Stimulated activated naive CD8-positive, alpha-beta T cell treated with anti-CD3 and anti-CD28 coated beads, Interleukin-15, amount 100 ng/mL, for 72 hours (primary cell): ENCODE measurements around the gene HELZ.
"Not testable (repeated sequence)": the region's sequence is repeated elsewhere in the genome, so short reads cannot be mapped to it uniquely, and the experiment has no call there.

Source experiments
- ATAC-seq: fragments of 150-1000 bp; cut with Tn5 transposase; 2 replicates; pipeline ENCODE4 v1.10.0; 2021; ENCODE audit warnings: mild to moderate bottlenecking, moderate library complexity
- DNase-seq, 2 donors: peaks; one replicate each; pipeline ENCODE4 v3.0.0; 2021 to 2022
- H3K27ac Mint-ChIP-seq, 2 donors: one replicate each; pipeline ENCODE4 v1.8.0; 2022; ENCODE audit warnings: mild to moderate bottlenecking in 2 of 2, mixed read lengths in 2 of 2, moderate library complexity in 2 of 2
- H3K27me3 Mint-ChIP-seq: one replicate; pipeline ENCODE4 v1.8.0; 2022; ENCODE audit warnings: mixed read lengths
- H3K4me1 Mint-ChIP-seq: one replicate; pipeline ENCODE4 v1.8.0; 2022; ENCODE audit warnings: mild to moderate bottlenecking, mixed read lengths
- H3K4me3 Mint-ChIP-seq, 2 donors: one replicate each; pipeline ENCODE4 v1.8.0; 2022; ENCODE audit warnings: mild to moderate bottlenecking in 2 of 2, mixed read lengths in 2 of 2, moderate library complexity in 1 of 2
- H3K9me3 Mint-ChIP-seq, 2 donors: one replicate each; pipeline ENCODE4 v1.8.0; 2022; ENCODE audit warnings: mixed read lengths in 2 of 2

HELZ gene

GRCh38 chr17:67115401-67115800, 129.6 kb downstream of the HELZ start:
- peaks cover 11 to 15% of the 10 kb centered on the region in 2 donors for H3K9me3 Mint-ChIP-seq
- peaks cover 5% of the 10 kb centered on the region for H3K4me1 Mint-ChIP-seq
- H3K27ac Mint-ChIP-seq, result no peak overlapping the region
- no peak overlapping the region for H3K4me3 Mint-ChIP-seq
- DNase-seq (no peak), ATAC-seq (no peak)
- no peaks in the 10 kb centered on the region for H3K27me3 Mint-ChIP-seq

GRCh38 chr17:67113486-67113885, 131.5 kb downstream of the HELZ start:
- H3K27ac Mint-ChIP-seq, result no peak overlapping the region
- H3K4me1 Mint-ChIP-seq, result peaks cover 5% of the 10 kb centered on the region
- ATAC-seq (no peak), DNase-seq (no peak)
- no peak overlapping the region for H3K4me3 Mint-ChIP-seq
- no peaks in the 10 kb centered on the region for H3K27me3 Mint-ChIP-seq
- H3K9me3 Mint-ChIP-seq, result peaks cover 11 to 15% of the 10 kb centered on the region in 2 donors

DNA sequence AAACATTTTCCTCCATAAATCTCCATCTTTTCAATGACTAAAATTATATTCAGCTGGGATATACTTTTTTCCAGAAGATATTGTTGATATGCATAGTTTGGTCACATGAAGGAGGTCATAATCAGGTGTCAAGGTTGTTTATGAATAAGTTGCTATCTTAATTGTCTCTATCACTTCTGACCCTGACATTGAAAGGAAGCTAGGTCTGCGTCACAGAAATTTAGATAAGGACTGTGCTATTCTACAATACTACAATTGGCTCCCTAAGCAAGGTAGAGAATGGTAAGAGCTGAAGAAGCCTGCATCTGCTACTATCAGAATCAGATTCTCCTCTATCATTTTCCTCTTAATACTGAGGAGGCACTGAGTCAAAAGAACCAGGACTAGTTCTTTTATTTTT, 133.2 kb downstream of the HELZ start:
- H3K9me3 Mint-ChIP-seq, result peaks cover 11 to 15% of the 10 kb centered on the region in 2 donors
- H3K27ac Mint-ChIP-seq, result no peak overlapping the region
- no peak for ATAC-seq
- peaks cover 5% of the 10 kb centered on the region for H3K4me1 Mint-ChIP-seq
- no peaks in the 10 kb centered on the region for H3K27me3 Mint-ChIP-seq
- no peak for DNase-seq
- H3K4me3 Mint-ChIP-seq, result no peak overlapping the region

DNA sequence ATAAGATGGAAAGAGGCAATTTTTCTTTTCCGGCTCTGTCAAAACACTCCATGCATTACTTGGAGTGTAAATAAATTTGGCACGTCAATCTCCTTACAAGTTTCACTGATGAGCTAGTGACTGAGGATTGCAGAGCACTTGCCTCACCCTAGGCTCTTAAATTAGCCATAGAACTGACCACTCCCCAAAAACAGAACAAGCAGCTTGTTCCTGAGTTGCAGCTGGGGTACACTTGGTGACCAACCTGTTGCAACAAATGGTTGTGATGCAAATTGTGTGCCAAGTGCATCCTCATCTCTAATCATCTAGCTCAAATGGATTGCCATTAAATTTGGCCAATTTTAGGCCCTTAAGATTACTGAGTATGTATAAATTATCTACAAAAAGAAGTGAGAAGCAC, 133.7 kb downstream of the HELZ start:
- Mint-ChIP-seq H3K27ac (no peak overlapping the region), H3K4me3 (no peak overlapping the region), H3K9me3 (peaks cover 7 to 13% of the 10 kb centered on the region in 2 donors), H3K4me1 (peaks cover 5% of the 10 kb centered on the region), H3K27me3 (no peaks in the 10 kb centered on the region)
- DNase-seq (no peak), ATAC-seq (no peak)

DNA sequence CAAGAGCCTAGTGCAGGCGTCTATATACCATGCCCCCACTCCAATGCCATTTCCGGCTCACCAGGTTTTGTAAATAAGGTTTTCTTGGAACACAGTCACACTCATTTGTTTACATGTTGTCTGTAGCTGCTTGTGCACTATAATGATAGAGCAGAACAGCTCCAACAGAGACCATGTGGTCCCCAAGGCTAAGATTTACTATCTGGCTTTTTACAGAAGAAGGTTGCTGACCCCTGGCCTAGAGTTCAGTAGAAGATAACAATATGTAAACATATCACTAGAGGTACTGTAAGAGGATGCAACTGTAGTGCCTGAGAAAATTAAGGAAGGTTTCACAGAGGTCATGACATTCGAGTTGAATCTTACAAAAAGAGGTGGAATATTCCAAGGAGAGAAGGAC, 134.4 kb downstream of the HELZ start:
- ATAC-seq (no peak), DNase-seq (no peak)
- H3K27me3 Mint-ChIP-seq, result no peaks in the 10 kb centered on the region
- no peak overlapping the region for H3K4me3 Mint-ChIP-seq
- peak overlapping the region in 1 of 2 donors; percentile 6 for H3K27ac Mint-ChIP-seq
- H3K9me3 Mint-ChIP-seq, result peaks cover 0 to 7% of the 10 kb centered on the region in 2 donors
- peaks cover under 1% of the 10 kb centered on the region for H3K4me1 Mint-ChIP-seq

- no peaks in the 10 kb centered on the region for H3K9me3 Mint-ChIP-seq
- H3K27me3 Mint-ChIP-seq, result no peaks in the 10 kb centered on the region
- H3K4me3 Mint-ChIP-seq, result no peak overlapping the region
- peak overlapping the region in 1 of 2 donors; percentile 32 for H3K27ac Mint-ChIP-seq
- ATAC-seq, result no peak
- peaks cover 11% of the 10 kb centered on the region for H3K4me1 Mint-ChIP-seq
- DNase-seq, result no peak
Observed at GRCh38 chr17:67109111-67109510, 135.9 kb downstream of the HELZ start.

- no peak overlapping the region for H3K4me3 Mint-ChIP-seq
- no peaks in the 10 kb centered on the region for H3K27me3 Mint-ChIP-seq
- no peaks in the 10 kb centered on the region for H3K9me3 Mint-ChIP-seq
- no peak overlapping the region for H3K27ac Mint-ChIP-seq
- H3K4me1 Mint-ChIP-seq, result peaks cover 17% of the 10 kb centered on the region
- no peak for ATAC-seq
- DNase-seq, result no peak
Observed at GRCh38 chr17:67107811-67108775, 136.9 kb downstream of the HELZ start.

- Mint-ChIP-seq H3K9me3 (no peaks in the 10 kb centered on the region), H3K4me3 (no peak overlapping the region), H3K4me1 (peaks cover 17% of the 10 kb centered on the region), H3K27me3 (no peaks in the 10 kb centered on the region), H3K27ac (no peak overlapping the region)
- no peak for DNase-seq
- no peak for ATAC-seq
Observed at GRCh38 chr17:67107171-67107570, 137.8 kb downstream of the HELZ start.

DNA sequence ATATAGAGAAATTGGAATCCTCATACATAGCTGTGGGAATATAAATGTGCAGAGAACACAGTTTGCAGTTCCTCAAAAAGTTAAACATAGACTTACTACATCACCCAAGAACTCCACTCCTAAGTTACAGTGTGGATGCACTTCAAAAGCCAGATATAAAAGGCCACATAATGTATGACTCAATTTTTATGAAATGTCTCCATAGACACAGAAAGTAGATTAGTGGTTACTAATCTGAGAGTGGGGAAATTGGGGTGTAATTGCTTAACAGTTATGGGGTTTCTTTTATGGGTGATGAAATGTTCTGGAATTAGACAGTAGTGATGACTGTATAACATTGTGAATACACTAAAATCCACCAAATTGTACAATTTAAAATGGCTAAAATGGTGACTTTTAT, 139.8 kb downstream of the HELZ start:
- Mint-ChIP-seq H3K27me3 (no peaks in the 10 kb centered on the region), H3K9me3 (no peaks in the 10 kb centered on the region), H3K27ac (no peak overlapping the region), H3K4me1 (peaks cover 29% of the 10 kb centered on the region), H3K4me3 (no peak overlapping the region)
- no peak for DNase-seq
- peak; percentile 83 for ATAC-seq

- not testable (repeated sequence) for H3K9me3 Mint-ChIP-seq, H3K27me3 Mint-ChIP-seq, H3K27ac Mint-ChIP-seq, H3K4me3 Mint-ChIP-seq, DNase-seq, ATAC-seq
- H3K4me1 Mint-ChIP-seq, result peaks cover 29% of the 10 kb centered on the region
Observed at GRCh38 chr17:67104641-67105040, 140.4 kb downstream of the HELZ start.

DNA sequence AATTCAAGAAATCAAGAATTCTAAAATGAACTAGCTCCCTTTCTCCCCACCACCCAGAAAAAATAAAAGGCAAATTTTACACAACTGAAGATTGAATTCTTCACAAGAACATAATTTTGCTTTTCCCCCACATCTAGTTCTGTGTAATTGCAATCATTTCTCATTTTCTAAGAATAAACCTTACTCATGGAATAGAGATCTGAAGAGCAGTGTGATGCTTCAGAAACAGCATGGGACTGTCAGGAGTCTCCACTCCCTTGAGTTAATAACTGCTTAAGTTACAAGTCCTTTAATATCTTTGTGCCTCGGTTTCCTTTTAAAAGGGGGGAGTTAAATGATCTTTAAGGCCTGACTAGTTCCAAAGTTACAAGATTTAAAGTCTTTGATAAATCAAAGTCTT, 147.0 kb downstream of the HELZ start:
- Mint-ChIP-seq H3K4me1 (peaks cover 45% of the 10 kb centered on the region), H3K27ac (no peak overlapping the region)

GRCh38 chr17:67096609-67097008, 148.4 kb downstream of the HELZ start:
- Mint-ChIP-seq H3K4me3 (no peak overlapping the region), H3K9me3 (no peaks in the 10 kb centered on the region), H3K27ac (peak overlapping the region in 1 of 2 donors; percentile 37), H3K4me1 (peaks cover 41% of the 10 kb centered on the region), H3K27me3 (no peaks in the 10 kb centered on the region)
- DNase-seq (no peak), ATAC-seq (no peak)

More for the DNA sequence above, 147.0 kb downstream of the HELZ start:
- Mint-ChIP-seq H3K9me3 (no peaks in the 10 kb centered on the region), H3K27me3 (no peaks in the 10 kb centered on the region), H3K4me3 (no peak overlapping the region)
- DNase-seq, result no peak
- no peak for ATAC-seq

- H3K27ac Mint-ChIP-seq, result no peak overlapping the region
- no peaks in the 10 kb centered on the region for H3K27me3 Mint-ChIP-seq
- no peak for ATAC-seq
- no peak overlapping the region for H3K4me3 Mint-ChIP-seq
- H3K9me3 Mint-ChIP-seq, result no peaks in the 10 kb centered on the region
- peaks cover 38% of the 10 kb centered on the region for H3K4me1 Mint-ChIP-seq
- DNase-seq, result no peak
Observed at GRCh38 chr17:67095803-67096202, 149.2 kb downstream of the HELZ start.

- ATAC-seq, H3K9me3 Mint-ChIP-seq, H3K4me3 Mint-ChIP-seq: not testable (repeated sequence)
Observed at GRCh38 chr17:67095291-67095690, 149.7 kb downstream of the HELZ start.

DNA sequence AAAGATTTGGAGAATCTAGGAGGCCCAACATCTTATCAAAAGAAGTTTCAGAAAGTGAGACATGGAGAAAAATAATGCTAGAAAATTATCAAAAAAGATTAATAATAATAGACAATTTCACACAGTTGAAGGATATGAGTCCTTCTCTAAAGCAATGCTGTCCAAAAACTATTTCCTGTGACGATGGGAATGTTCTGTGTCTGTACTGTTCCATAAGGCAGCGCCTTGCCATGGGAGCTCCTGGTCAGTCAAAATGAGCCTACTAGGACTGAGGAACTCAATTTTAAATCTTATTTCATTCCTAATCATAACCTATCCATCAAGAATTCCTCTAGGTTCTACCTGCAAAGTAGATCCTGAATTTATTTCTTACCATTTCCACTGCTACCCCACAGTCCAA, 151.6 kb downstream of the HELZ start:
- Mint-ChIP-seq H3K9me3 (peaks cover 0 to 7% of the 10 kb centered on the region in 2 donors), H3K4me1 (peaks cover 28% of the 10 kb centered on the region), H3K4me3 (no peak overlapping the region), H3K27ac (no peak overlapping the region), H3K27me3 (no peaks in the 10 kb centered on the region)
- ATAC-seq (no peak), DNase-seq (no peak)

More at GRCh38 chr17:67095291-67095690, 149.7 kb downstream of the HELZ start:
- not testable (repeated sequence) for DNase-seq, H3K27ac Mint-ChIP-seq, H3K27me3 Mint-ChIP-seq
- peaks cover 33% of the 10 kb centered on the region for H3K4me1 Mint-ChIP-seq

DNA sequence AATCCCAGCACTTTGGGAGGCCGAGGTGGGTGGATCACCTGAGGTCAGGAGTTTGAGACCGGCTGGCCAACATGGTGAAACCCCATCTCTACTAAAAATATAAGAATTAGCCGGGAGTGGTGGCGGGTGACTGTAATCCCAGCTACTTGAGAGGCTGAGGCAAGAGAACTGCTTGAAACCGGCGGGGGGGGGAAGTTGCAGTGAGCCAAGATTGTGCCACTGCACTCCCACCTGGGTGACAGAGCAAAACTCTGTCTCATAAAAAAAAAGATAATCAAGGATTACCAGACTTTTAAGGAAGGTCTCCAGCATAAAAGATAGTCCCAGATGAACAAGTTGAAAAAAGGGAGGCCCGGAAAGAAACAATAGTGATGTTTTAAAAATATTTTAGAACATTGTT, 152.3 kb downstream of the HELZ start:
- ATAC-seq, H3K4me3 Mint-ChIP-seq, H3K27ac Mint-ChIP-seq, H3K9me3 Mint-ChIP-seq, H3K27me3 Mint-ChIP-seq, DNase-seq: not testable (repeated sequence)
- peaks cover 23% of the 10 kb centered on the region for H3K4me1 Mint-ChIP-seq
